ENCODE data around the gene CCDC28B. TPM values are rescaled to one million over a fixed set of nuclear protein-coding genes. Genes with fewer than 3 reads are reported as not detected.
A peak's percentile ranks its signal among the peaks of the same experiment; 100 is the strongest.

The CCDC28B gene
- total and polyA plus RNA-seq, 2 of the 13 experiments (the other 11 are each of a cell fraction or from before 2014, with no cell fraction given) = 2.6 to 3.5 TPM

GRCh38 chr1:32197837-32198236 lies 2.6 kb upstream of the CCDC28B start:
- CTCF ChIA-PET (ENCODE audit: low intra/inter-chr PET ratio, low total read pairs) = no interaction called here
- DNase-seq (ENCODE audit: low spot score) (no peak), ATAC-seq (no peak), FAIRE-seq (no peak)
- H3K36me3 ChIP-seq (replicated peaks in 1 of 2; ENCODE audit: control insufficient read depth in 1 of 2, insufficient read depth in 2 of 2, low read length in 2 of 2) = peaks cover 28 to 44% of the 10 kb centered on the region in 2 experiments
- no peaks in the 10 kb centered on the region for H3K27me3 ChIP-seq (ENCODE audit: control insufficient read depth in 1 of 2, insufficient read depth in 2 of 2, low read length in 2 of 2)
- no peaks in the 10 kb centered on the region for H4K20me1 ChIP-seq (ENCODE audit: insufficient read depth, low read length)
- H3K4me3 ChIP-seq (replicated peaks in 1 of 3; ENCODE audit: insufficient read depth in 1 of 3, low read depth in 2 of 3, low read length in 3 of 3) = no peak overlapping the region
- no peak overlapping the region for H3K9ac ChIP-seq (ENCODE audit: insufficient read depth, low read depth, low read length)
- no peak overlapping the region for H3K4me2 ChIP-seq (ENCODE audit: low read depth, low read length)
- POLR2A ChIA-PET = interaction anchor here (0.7 to 4.8 kb wide), 7 partner anchors 8 to 90 kb away, joined by 3 to 38 read pairs (median 3); partner anchors contain the start of genes IQCC, KPNA6 and TXLNA
- intact Hi-C loops (cut with micrococcal nuclease; ENCODE audit: unreplicated experiment) (no loop called here), in situ Hi-C loops (cut with HindIII; ENCODE audit: extremely low pct_ligation_motif_present, low pct_unique_long_range_greater_than_20kb) (no loop called here)
- peaks cover 20% of the 10 kb centered on the region for H3K4me1 ChIP-seq (ENCODE audit: insufficient read depth, low read length)
- no peak for TF ChIP-seq MED8 (CRISPR knock-in tag; IDR thresholded peaks at IDR 0.05; ENCODE audit: insufficient replicate concordance)
- peak; percentile 21 for TF ChIP-seq AGO2 (optimal IDR thresholded peaks at IDR 0.05; ENCODE audit: low read depth, low read length)
- TF ChIP-seq ZNF552 (CRISPR knock-in tag; IDR thresholded peaks at IDR 0.05; ENCODE audit: borderline replicate concordance) = no peak
- no peak for TF ChIP-seq HDAC1 (CRISPR knock-in tag; IDR thresholded peaks at IDR 0.05)
- no peak overlapping the region for H2AFZ ChIP-seq (ENCODE audit: low read length)
- no peaks in the 10 kb centered on the region for H3K9me3 ChIP-seq (ENCODE audit: low read length)
- WGBS (ENCODE audit: low lambda C conversion rate) = 92% methylated on average over 6 of the region's 6 CpGs
- H3K79me2 ChIP-seq (ENCODE audit: insufficient read depth, low read length) = no peaks in the 10 kb centered on the region
- BruUV-seq (replicated peaks) = no TSS peak
- H3K27ac ChIP-seq (ENCODE audit: extremely low read length, insufficient read depth, low read length) = no peak overlapping the region

- no peaks in the 10 kb centered on the region for H3K27me3 ChIP-seq (ENCODE audit: control insufficient read depth in 1 of 2, insufficient read depth in 2 of 2, low read length in 2 of 2)
- no peak overlapping the region for H3K4me3 ChIP-seq (replicated peaks in 1 of 3; ENCODE audit: insufficient read depth in 1 of 3, low read depth in 2 of 3, low read length in 3 of 3)
- H4K20me1 ChIP-seq (ENCODE audit: insufficient read depth, low read length) = no peaks in the 10 kb centered on the region
- no peak overlapping the region for H3K27ac ChIP-seq (ENCODE audit: extremely low read length, insufficient read depth, low read length)
- ATAC-seq (no peak), FAIRE-seq (no peak), DNase-seq (ENCODE audit: low spot score) (no peak)
- H3K79me2 ChIP-seq (ENCODE audit: insufficient read depth, low read length) = no peaks in the 10 kb centered on the region
- in situ Hi-C loops (cut with HindIII; ENCODE audit: extremely low pct_ligation_motif_present, low pct_unique_long_range_greater_than_20kb) (no loop called here), intact Hi-C loops (cut with micrococcal nuclease; ENCODE audit: unreplicated experiment) (no loop called here)
- H3K4me2 ChIP-seq (ENCODE audit: low read depth, low read length) = no peak overlapping the region
- peaks cover 24 to 38% of the 10 kb centered on the region in 2 experiments for H3K36me3 ChIP-seq (replicated peaks in 1 of 2; ENCODE audit: control insufficient read depth in 1 of 2, insufficient read depth in 2 of 2, low read length in 2 of 2)
- H3K9me3 ChIP-seq (ENCODE audit: low read length) = no peaks in the 10 kb centered on the region
- H3K9ac ChIP-seq (ENCODE audit: insufficient read depth, low read depth, low read length) = no peak overlapping the region
- H2AFZ ChIP-seq (ENCODE audit: low read length) = no peak overlapping the region
- POLR2A ChIA-PET = interaction anchor here (1.9 to 4.8 kb wide), 2 partner anchors 19 to 57 kb away, joined by 5 to 38 read pairs; partner anchors contain the start of gene TXLNA
- CTCF ChIA-PET (ENCODE audit: low intra/inter-chr PET ratio, low total read pairs) = no interaction called here
- 87% methylated on average over 3 of the region's 3 CpGs for WGBS (ENCODE audit: low lambda C conversion rate)
- BruUV-seq (replicated peaks) = no TSS peak
- peaks cover 20% of the 10 kb centered on the region for H3K4me1 ChIP-seq (ENCODE audit: insufficient read depth, low read length)
- TF ChIP-seq ZNF225 (CRISPR knock-in tag; IDR thresholded peaks at IDR 0.05) (no peak), SOX6 (IDR thresholded peaks at IDR 0.05) (no peak), SOX6 (CRISPR knock-in tag; IDR thresholded peaks at IDR 0.05) (no peak), NR2F6 (IDR thresholded peaks at IDR 0.05) (no peak), NR2F6 (CRISPR knock-in tag; IDR thresholded peaks at IDR 0.05) (no peak), RAD51 (IDR thresholded peaks at IDR 0.05; ENCODE audit: borderline replicate concordance) (no peak), ZFP82 (CRISPR knock-in tag; IDR thresholded peaks at IDR 0.05; ENCODE audit: borderline replicate concordance) (no peak), POLR2G (IDR thresholded peaks at IDR 0.05; ENCODE audit: low read depth, low read length) (peak; percentile 63; the same call in 1 of the 2 replicates), ZNF761 (CRISPR knock-in tag; conservative IDR thresholded peaks at IDR 0.05) (no peak), ZNF710 (CRISPR knock-in tag; IDR thresholded peaks at IDR 0.05; ENCODE audit: borderline replicate concordance) (0 out of 2 replicates have a peak, but pooled peaks have one; percentile 23), ZBTB44 (CRISPR knock-in tag; IDR thresholded peaks at IDR 0.05) (no peak)
Observed at GRCh38 chr1:32198237-32199042, 2.0 kb upstream of the CCDC28B start.
